HEK293 (cell line): Measurements from ENCODE around the gene ZNF236.

ENCODE experiments used
- CTCF ChIA-PET: fragments of 350-600 bp; formaldehyde crosslinking; extraction: SDS; loops from one replicate; lab custom pipeline; 2021; ENCODE audit warnings: antibody characterized with exemption; lab: Yijun Ruan, JAX
- POLR2A ChIA-PET: fragments of 300-600 bp; formaldehyde crosslinking; extraction: SDS; loops from one replicate; lab custom pipeline; 2020; ENCODE audit warnings: antibody characterized with exemption, inconsistent platforms; lab: Yijun Ruan, JAX
- H3K27ac ChIP-seq: fragments of 200-500 bp; sonication (Bioruptor generic); 2 replicates; pipeline ENCODE4 v1.5.1; 2014; ENCODE audit warnings: low read depth, low read length, control low read depth, inconsistent platforms; ENCODE audit errors: extremely low read depth
- H3K36me3 ChIP-seq, 2 experiments: fragments of 200-500 bp in 1 of 2; sonication (Bioruptor generic) in 1 of 2; 1 replicate in 1 of 2; 2 replicates in 1 of 2; pipeline ENCODE4 v1.5.1; 2014 to 2017; ENCODE audit warnings: inconsistent platforms in 2 of 2, low read length in 2 of 2; ENCODE audit not compliant: control insufficient read depth in 2 of 2, insufficient read depth in 1 of 2
- H3K4me1 ChIP-seq: fragments of 200-500 bp; sonication (Bioruptor generic); 2 replicates; pipeline ENCODE4 v1.5.1; 2014; ENCODE audit warnings: mild to moderate bottlenecking, low read length, inconsistent platforms; ENCODE audit not compliant: control insufficient read depth, insufficient read depth
- H3K4me3 ChIP-seq: 2 replicates; pipeline ENCODE4 v1.5.1; 2011; ENCODE audit warnings: low read depth, mild to moderate bottlenecking, control low read depth, low read length, moderate library complexity
- H3K9me3 ChIP-seq: fragments of 200-500 bp; sonication (Bioruptor generic); 2 replicates; pipeline ENCODE4 v1.5.1; 2014; ENCODE audit warnings: low read depth, low read length, inconsistent platforms; ENCODE audit not compliant: control insufficient read depth, insufficient read depth
- HOXC10 ChIP-seq: sonication (generic); formaldehyde crosslinking; IDR thresholded peaks from 2 replicates; pipeline ENCODE4 v1.8.1; 2023; ENCODE audit warnings: mild to moderate bottlenecking, missing genetic modification reagents
- REPIN1 ChIP-seq: fragments of 450-650 bp; formaldehyde crosslinking; IDR thresholded peaks from 2 replicates; pipeline ENCODE4 v1.5.1; 2017; ENCODE audit warnings: missing biosample characterization, missing genetic modification characterization, low read depth
- SALL2 ChIP-seq: fragments of 450-650 bp; formaldehyde crosslinking; IDR thresholded peaks from 2 replicates; pipeline ENCODE4 v1.5.0; 2017; ENCODE audit warnings: missing biosample characterization, mild to moderate bottlenecking, missing genetic modification characterization, borderline replicate concordance
- SCRT1 ChIP-seq: fragments of 450-650 bp; formaldehyde crosslinking; IDR thresholded peaks from 2 replicates; pipeline ENCODE4 v1.5.1; 2016; ENCODE audit warnings: missing biosample characterization, missing genetic modification characterization, borderline replicate concordance
- TRIM28 ChIP-seq: IDR thresholded peaks from 2 replicates; pipeline ENCODE4 v1.6.1; 2011; ENCODE audit warnings: low read length, control low read depth, borderline replicate concordance
- YY1 ChIP-seq: fragments of 450-650 bp; formaldehyde crosslinking; IDR thresholded peaks from 2 replicates; pipeline ENCODE4 v1.5.1; 2018; ENCODE audit warnings: missing biosample characterization, missing genetic modification characterization
- ZNF10 ChIP-seq: fragments of 450-650 bp; formaldehyde crosslinking; IDR thresholded peaks from 2 replicates; pipeline ENCODE4 v1.5.1; 2017; ENCODE audit warnings: missing biosample characterization, missing genetic modification characterization
- ZNF114 ChIP-seq: fragments of 450-650 bp; formaldehyde crosslinking; IDR thresholded peaks from 2 replicates; pipeline ENCODE4 v1.5.0; 2017; ENCODE audit warnings: missing biosample characterization, missing genetic modification characterization
- ZNF24 ChIP-seq: fragments of 450-650 bp; formaldehyde crosslinking; IDR thresholded peaks from 2 replicates; pipeline ENCODE4 v1.5.1; 2016; ENCODE audit warnings: missing biosample characterization, missing genetic modification characterization
- ZNF529 ChIP-seq: fragments of 450-650 bp; formaldehyde crosslinking; IDR thresholded peaks from 2 replicates; pipeline ENCODE4 v1.5.1; 2017; ENCODE audit warnings: missing genetic modification characterization, missing biosample characterization; ENCODE audit not compliant: insufficient replicate concordance
- ZNF561 ChIP-seq: fragments of 450-650 bp; IDR thresholded peaks from 2 replicates; pipeline ENCODE4 v1.5.1; 2018; ENCODE audit warnings: missing biosample characterization, missing genetic modification characterization, borderline replicate concordance
- ZNF596 ChIP-seq: fragments of 450-650 bp; IDR thresholded peaks from 2 replicates; pipeline ENCODE4 v1.5.0; 2018; ENCODE audit warnings: missing biosample characterization, mild to moderate bottlenecking, missing genetic modification characterization, moderate library complexity
- ZNF654 ChIP-seq: fragments of 450-650 bp; formaldehyde crosslinking; IDR thresholded peaks from 2 replicates; pipeline ENCODE4 v1.5.1; 2016; ENCODE audit warnings: low read depth, missing biosample characterization, missing genetic modification characterization
- ZNF768 ChIP-seq: fragments of 450-650 bp; formaldehyde crosslinking; IDR thresholded peaks from 2 replicates; pipeline ENCODE4 v1.5.1; 2018; ENCODE audit warnings: missing biosample characterization, mild to moderate bottlenecking, missing genetic modification characterization
- TF ChIP-seq, protein P1 (sequence below): fragments of 450-650 bp; formaldehyde crosslinking; IDR thresholded peaks from 2 replicates; pipeline ENCODE4; 2016; ENCODE audit warnings: missing biosample characterization, missing genetic modification characterization
- TF ChIP-seq, protein P2 (sequence below): fragments of 450-650 bp; formaldehyde crosslinking; IDR thresholded peaks from 2 replicates; pipeline ENCODE4 v1.5.1; 2017; ENCODE audit warnings: missing biosample characterization, missing genetic modification characterization
- TF ChIP-seq, protein P3 (sequence below): fragments of 450-650 bp; formaldehyde crosslinking; IDR thresholded peaks from 2 replicates; pipeline ENCODE4 v1.5.1; 2016; ENCODE audit warnings: missing biosample characterization, missing genetic modification characterization, borderline replicate concordance
- TF ChIP-seq, protein P4 (sequence below): fragments of 450-650 bp; formaldehyde crosslinking; IDR thresholded peaks from 2 replicates; pipeline ENCODE4 v1.5.1; 2017; ENCODE audit warnings: missing biosample characterization, mild to moderate bottlenecking, missing genetic modification characterization, moderate library complexity

The ZNF236 gene

DNA sequence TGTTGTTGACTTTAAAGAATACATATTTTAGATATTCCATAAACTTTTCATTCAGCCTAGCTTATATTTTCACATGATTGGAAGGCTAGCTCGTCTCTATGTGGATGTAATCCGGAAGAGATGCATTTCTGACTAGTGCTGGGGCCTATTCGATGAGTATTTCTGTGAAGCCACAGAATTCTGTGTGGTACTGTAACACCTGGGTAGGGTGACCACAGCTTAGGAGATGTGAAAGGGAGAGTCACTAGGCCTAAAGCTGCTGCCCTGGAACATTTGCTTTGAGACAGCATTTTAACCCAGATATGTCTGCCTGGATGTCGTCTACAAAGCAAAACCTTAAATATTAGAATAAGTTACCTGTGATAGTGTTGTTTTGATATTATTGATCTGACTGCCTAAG is 83.5 kb downstream of the ZNF236 start:
- H3K36me3 ChIP-seq, result peaks cover 33 to 68% of the 10 kb centered on the region in 2 experiments
- no peaks in the 10 kb centered on the region for H3K4me1 ChIP-seq
- H3K4me3 ChIP-seq, result no peak overlapping the region
- H3K9me3 ChIP-seq, result no peaks in the 10 kb centered on the region
- TF ChIP-seq ZNF10 (tag by site-specific recombination) (no peak), YY1 (tag by site-specific recombination) (no peak), SALL2 (no peak), REPIN1 (no peak), ZNF596 (tag by site-specific recombination) (no peak), ZNF24 (no peak), ZNF561 (tag by site-specific recombination) (no peak), TRIM28 (no peak), SCRT1 (tag by site-specific recombination) (no peak), ZNF529 (no peak), ZNF654 (tag by site-specific recombination) (no peak), ZNF768 (tag by site-specific recombination) (no peak), HOXC10 (CRISPR knock-in tag) (no peak), ZNF114 (tag by site-specific recombination) (no peak)
- TF ChIP-seq, protein P1, sequence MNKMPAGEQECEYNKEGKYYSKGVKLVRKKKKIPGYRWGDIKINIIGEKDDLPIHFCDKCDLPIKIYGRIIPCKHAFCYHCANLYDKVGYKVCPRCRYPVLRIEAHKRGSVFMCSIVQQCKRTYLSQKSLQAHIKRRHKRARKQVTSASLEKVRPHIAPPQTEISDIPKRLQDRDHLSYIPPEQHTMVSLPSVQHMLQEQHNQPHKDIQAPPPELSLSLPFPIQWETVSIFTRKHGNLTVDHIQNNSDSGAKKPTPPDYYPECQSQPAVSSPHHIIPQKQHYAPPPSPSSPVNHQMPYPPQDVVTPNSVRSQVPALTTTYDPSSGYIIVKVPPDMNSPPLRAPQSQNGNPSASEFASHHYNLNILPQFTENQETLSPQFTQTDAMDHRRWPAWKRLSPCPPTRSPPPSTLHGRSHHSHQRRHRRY (tag by site-specific recombination), result no peak
- TF ChIP-seq, protein P2, sequence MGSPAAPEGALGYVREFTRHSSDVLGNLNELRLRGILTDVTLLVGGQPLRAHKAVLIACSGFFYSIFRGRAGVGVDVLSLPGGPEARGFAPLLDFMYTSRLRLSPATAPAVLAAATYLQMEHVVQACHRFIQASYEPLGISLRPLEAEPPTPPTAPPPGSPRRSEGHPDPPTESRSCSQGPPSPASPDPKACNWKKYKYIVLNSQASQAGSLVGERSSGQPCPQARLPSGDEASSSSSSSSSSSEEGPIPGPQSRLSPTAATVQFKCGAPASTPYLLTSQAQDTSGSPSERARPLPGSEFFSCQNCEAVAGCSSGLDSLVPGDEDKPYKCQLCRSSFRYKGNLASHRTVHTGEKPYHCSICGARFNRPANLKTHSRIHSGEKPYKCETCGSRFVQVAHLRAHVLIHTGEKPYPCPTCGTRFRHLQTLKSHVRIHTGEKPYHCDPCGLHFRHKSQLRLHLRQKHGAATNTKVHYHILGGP (tag by site-specific recombination), result no peak
- TF ChIP-seq, protein P3, sequence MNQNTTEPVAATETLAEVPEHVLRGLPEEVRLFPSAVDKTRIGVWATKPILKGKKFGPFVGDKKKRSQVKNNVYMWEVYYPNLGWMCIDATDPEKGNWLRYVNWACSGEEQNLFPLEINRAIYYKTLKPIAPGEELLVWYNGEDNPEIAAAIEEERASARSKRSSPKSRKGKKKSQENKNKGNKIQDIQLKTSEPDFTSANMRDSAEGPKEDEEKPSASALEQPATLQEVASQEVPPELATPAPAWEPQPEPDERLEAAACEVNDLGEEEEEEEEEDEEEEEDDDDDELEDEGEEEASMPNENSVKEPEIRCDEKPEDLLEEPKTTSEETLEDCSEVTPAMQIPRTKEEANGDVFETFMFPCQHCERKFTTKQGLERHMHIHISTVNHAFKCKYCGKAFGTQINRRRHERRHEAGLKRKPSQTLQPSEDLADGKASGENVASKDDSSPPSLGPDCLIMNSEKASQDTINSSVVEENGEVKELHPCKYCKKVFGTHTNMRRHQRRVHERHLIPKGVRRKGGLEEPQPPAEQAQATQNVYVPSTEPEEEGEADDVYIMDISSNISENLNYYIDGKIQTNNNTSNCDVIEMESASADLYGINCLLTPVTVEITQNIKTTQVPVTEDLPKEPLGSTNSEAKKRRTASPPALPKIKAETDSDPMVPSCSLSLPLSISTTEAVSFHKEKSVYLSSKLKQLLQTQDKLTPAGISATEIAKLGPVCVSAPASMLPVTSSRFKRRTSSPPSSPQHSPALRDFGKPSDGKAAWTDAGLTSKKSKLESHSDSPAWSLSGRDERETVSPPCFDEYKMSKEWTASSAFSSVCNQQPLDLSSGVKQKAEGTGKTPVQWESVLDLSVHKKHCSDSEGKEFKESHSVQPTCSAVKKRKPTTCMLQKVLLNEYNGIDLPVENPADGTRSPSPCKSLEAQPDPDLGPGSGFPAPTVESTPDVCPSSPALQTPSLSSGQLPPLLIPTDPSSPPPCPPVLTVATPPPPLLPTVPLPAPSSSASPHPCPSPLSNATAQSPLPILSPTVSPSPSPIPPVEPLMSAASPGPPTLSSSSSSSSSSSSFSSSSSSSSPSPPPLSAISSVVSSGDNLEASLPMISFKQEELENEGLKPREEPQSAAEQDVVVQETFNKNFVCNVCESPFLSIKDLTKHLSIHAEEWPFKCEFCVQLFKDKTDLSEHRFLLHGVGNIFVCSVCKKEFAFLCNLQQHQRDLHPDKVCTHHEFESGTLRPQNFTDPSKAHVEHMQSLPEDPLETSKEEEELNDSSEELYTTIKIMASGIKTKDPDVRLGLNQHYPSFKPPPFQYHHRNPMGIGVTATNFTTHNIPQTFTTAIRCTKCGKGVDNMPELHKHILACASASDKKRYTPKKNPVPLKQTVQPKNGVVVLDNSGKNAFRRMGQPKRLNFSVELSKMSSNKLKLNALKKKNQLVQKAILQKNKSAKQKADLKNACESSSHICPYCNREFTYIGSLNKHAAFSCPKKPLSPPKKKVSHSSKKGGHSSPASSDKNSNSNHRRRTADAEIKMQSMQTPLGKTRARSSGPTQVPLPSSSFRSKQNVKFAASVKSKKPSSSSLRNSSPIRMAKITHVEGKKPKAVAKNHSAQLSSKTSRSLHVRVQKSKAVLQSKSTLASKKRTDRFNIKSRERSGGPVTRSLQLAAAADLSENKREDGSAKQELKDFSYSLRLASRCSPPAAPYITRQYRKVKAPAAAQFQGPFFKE, result no peak
- TF ChIP-seq, protein P4, sequence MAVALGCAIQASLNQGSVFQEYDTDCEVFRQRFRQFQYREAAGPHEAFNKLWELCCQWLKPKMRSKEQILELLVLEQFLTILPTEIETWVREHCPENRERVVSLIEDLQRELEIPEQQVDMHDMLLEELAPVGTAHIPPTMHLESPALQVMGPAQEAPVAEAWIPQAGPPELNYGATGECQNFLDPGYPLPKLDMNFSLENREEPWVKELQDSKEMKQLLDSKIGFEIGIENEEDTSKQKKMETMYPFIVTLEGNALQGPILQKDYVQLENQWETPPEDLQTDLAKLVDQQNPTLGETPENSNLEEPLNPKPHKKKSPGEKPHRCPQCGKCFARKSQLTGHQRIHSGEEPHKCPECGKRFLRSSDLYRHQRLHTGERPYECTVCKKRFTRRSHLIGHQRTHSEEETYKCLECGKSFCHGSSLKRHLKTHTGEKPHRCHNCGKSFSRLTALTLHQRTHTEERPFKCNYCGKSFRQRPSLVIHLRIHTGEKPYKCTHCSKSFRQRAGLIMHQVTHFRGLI (tag by site-specific recombination), result no peak
- ChIA-PET CTCF (interaction anchor here (1.0 to 2.2 kb wide), 5 partner anchors 18 to 103 kb away, joined by 3 to 7 read pairs (median 5); no protein-coding TSS in a partner anchor), POLR2A (interaction anchor here (0.5 kb wide), 1 partner anchor 44 kb away, joined by 3 read pairs; no protein-coding TSS in a partner anchor)
- H3K27ac ChIP-seq, result no peak overlapping the region
